KMS-11 (cell line): Measurements from ENCODE around the gene MSI2.

Experiments used
- H2AFZ ChIP-seq: fragments of 200-600 bp; sonication (generic); 2 replicates; pipeline ENCODE4 v1.6.1; 2016; ENCODE audit warnings: antibody characterized with exemption, mixed run types, low read depth
- H3K27ac ChIP-seq: fragments of 200-600 bp; sonication (generic); 2 replicates; pipeline ENCODE4 v1.6.1; 2016; ENCODE audit warnings: mild to moderate bottlenecking, mixed run types
- H3K27me3 ChIP-seq: fragments of 200-600 bp; sonication (generic); 2 replicates; pipeline ENCODE4 v1.6.1; 2017; ENCODE audit warnings: mild to moderate bottlenecking, low read depth, mixed run types, moderate library complexity; ENCODE audit not compliant: insufficient read depth
- H3K36me3 ChIP-seq: fragments of 200-600 bp; sonication (generic); 2 replicates; pipeline ENCODE4 v1.6.1; 2017; ENCODE audit warnings: mild to moderate bottlenecking, mixed run types; ENCODE audit not compliant: insufficient read depth
- H3K4me1 ChIP-seq: fragments of 200-600 bp; sonication (generic); 2 replicates; pipeline ENCODE4 v1.6.1; 2016; ENCODE audit warnings: mild to moderate bottlenecking, low read depth, mixed run types; ENCODE audit not compliant: poor library complexity, severe bottlenecking
- H3K4me2 ChIP-seq: fragments of 200-600 bp; sonication (generic); 2 replicates; pipeline ENCODE4 v1.7.0; 2016; ENCODE audit warnings: mild to moderate bottlenecking, mixed run types
- H3K4me3 ChIP-seq: fragments of 200-600 bp; sonication (generic); IDR thresholded peaks from 2 replicates; pipeline ENCODE4 v1.6.1; 2017; ENCODE audit warnings: low read depth, low read length, mixed read lengths; ENCODE audit not compliant: insufficient read depth
- H3K79me2 ChIP-seq: fragments of 200-600 bp; sonication (generic); 2 replicates; pipeline ENCODE4 v1.6.1; 2016; ENCODE audit warnings: low read depth, mixed run types; ENCODE audit not compliant: insufficient read depth
- H3K9ac ChIP-seq: fragments of 200-600 bp; sonication (generic); 2 replicates; pipeline ENCODE4 v1.6.1; 2016; ENCODE audit warnings: mild to moderate bottlenecking, mixed run types
- H4K20me1 ChIP-seq: fragments of 200-600 bp; sonication (generic); 2 replicates; pipeline ENCODE4 v1.6.1; 2016; ENCODE audit warnings: mild to moderate bottlenecking, mixed run types; ENCODE audit not compliant: insufficient read depth
- CTCF ChIP-seq: fragments of 200-600 bp; sonication (generic); conservative IDR thresholded peaks from 2 replicates; pipeline ENCODE4 v1.6.1; 2017; ENCODE audit warnings: low read depth, mild to moderate bottlenecking, antibody characterized with exemption, low read length, moderate library complexity, mixed read lengths

Gene MSI2

DNA sequence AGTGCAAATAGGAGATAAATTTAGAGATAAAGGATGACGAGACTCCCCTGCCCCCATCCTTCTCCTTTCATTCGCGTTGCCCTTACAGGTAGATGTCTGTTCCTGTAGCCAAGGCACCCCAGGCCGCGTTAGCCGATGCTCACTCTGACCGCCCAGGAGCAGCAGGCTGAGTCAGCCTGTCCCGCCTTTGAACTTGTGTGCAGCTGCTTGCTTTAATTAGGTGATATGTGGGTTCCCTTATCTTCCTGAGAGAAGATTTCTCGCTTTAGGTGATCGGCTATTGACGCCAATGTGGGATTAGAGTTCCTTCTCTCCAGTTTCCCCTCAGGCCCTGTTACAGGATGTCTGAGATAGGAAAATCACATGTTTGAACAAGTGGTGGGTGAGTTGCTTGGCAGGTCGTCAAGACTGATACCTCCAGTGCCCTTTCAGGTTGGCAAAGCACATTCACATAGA lies 119.5 kb downstream of the MSI2 start:
- Histone ChIP-seq H3K27me3 (no peaks in the 10 kb centered on the region), H2AFZ (no peak overlapping the region), H3K27ac (no peak overlapping the region), H3K36me3 (no peaks in the 10 kb centered on the region), H3K4me2 (no peak overlapping the region), H3K79me2 (peaks cover 45% of the 10 kb centered on the region; the same call in 1 of the 2 replicates), H3K4me3 (no peak overlapping the region), H3K4me1 (peaks cover 27% of the 10 kb centered on the region), H3K9ac (no peak overlapping the region), H4K20me1 (no peaks in the 10 kb centered on the region)
- TF ChIP-seq CTCF: no peak

DNA sequence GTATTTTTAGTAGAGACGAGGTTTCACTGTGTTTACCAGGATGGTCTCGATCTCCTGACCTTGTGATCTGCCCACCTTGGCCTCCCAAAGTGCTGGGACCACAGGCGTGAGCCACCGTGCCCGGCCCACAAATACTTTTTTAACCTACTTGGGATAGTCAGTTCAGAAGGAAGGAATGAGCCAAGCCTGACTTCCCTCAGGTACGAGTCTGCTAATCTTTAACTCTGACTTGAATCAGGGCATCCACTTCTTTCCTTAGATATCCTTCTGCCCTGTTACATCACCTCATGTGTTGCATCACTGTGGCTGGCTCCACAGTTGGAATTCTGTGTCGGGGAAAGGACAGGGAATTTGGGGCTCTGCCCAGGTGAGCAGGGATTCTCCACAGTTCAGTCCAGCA lies 120.8 kb downstream of the MSI2 start:
- no peak overlapping the region for H3K4me3 ChIP-seq
- H3K79me2 ChIP-seq: peaks cover 46% of the 10 kb centered on the region; the same call in 1 of the 2 replicates
- no peak overlapping the region for H3K27ac ChIP-seq
- H3K4me1 ChIP-seq: peaks cover 15% of the 10 kb centered on the region
- no peak for TF ChIP-seq CTCF
- H4K20me1 ChIP-seq: no peaks in the 10 kb centered on the region
- no peak overlapping the region for H2AFZ ChIP-seq
- no peak overlapping the region for H3K9ac ChIP-seq
- H3K4me2 ChIP-seq: no peak overlapping the region
- no peaks in the 10 kb centered on the region for H3K27me3 ChIP-seq
- no peaks in the 10 kb centered on the region for H3K36me3 ChIP-seq

GRCh38 chr17:57379237-57379894 lies 123.0 kb downstream of the MSI2 start:
- Histone ChIP-seq H3K27ac (no peak overlapping the region), H3K27me3 (no peaks in the 10 kb centered on the region), H4K20me1 (no peaks in the 10 kb centered on the region), H2AFZ (no peak overlapping the region), H3K4me3 (no peak overlapping the region), H3K9ac (no peak overlapping the region), H3K4me1 (no peaks in the 10 kb centered on the region), H3K79me2 (peaks cover 30% of the 10 kb centered on the region; the same call in 1 of the 2 replicates), H3K4me2 (no peak overlapping the region), H3K36me3 (no peaks in the 10 kb centered on the region)
- TF ChIP-seq CTCF: no peak

GRCh38 chr17:57379895-57380434 lies 123.6 kb downstream of the MSI2 start:
- Histone ChIP-seq H3K36me3 (no peaks in the 10 kb centered on the region), H3K4me2 (no peak overlapping the region), H3K27me3 (no peaks in the 10 kb centered on the region), H3K9ac (no peak overlapping the region), H4K20me1 (no peaks in the 10 kb centered on the region), H3K27ac (no peak overlapping the region), H2AFZ (no peak overlapping the region), H3K79me2 (peaks cover 27% of the 10 kb centered on the region; the same call in 1 of the 2 replicates), H3K4me3 (no peak overlapping the region), H3K4me1 (no peaks in the 10 kb centered on the region)
- TF ChIP-seq CTCF: no peak
